WTC11 (cell line): ENCODE measurements around the gene BCAS1. TPM values are rescaled to one million over a fixed set of nuclear protein-coding genes. Genes with fewer than 3 reads are reported as not detected.

Experiments used
- ATAC-seq: fragments of 200-7000 bp; cut with Tn5 transposase; 2 replicates; pipeline ENCODE4 v1.10.0; 2021; ENCODE audit warnings: mild to moderate bottlenecking, moderate library complexity
- CTCF ChIA-PET: fragments of 300-600 bp; sonication (Branson Sonifier 250); formaldehyde crosslinking; loops from one replicate; lab custom pipeline; 2021; ENCODE audit warnings: antibody characterized with exemption; lab: Charles Lee
- POLR2A ChIA-PET: fragments of 350-600 bp; sonication (Branson Sonifier 250); formaldehyde crosslinking; loops from one replicate; lab custom pipeline; 2021; ENCODE audit warnings: antibody characterized with exemption; lab: Charles Lee
- DNase-seq: peaks from one replicate; pipeline ENCODE4 v3.0.0; 2021; ENCODE audit warnings: low spot score
- H3K27ac Mint-ChIP-seq: 2 replicates; pipeline ENCODE4 v1.8.0; 2021; ENCODE audit warnings: mixed read lengths
- H3K27me3 Mint-ChIP-seq: 2 replicates; pipeline ENCODE4 v1.8.0; 2021; ENCODE audit warnings: low read depth, mild to moderate bottlenecking, moderate library complexity, mixed read lengths
- H3K36me3 Mint-ChIP-seq: 2 replicates; pipeline ENCODE4 v1.8.0; 2021; ENCODE audit warnings: mixed read lengths
- H3K4me1 Mint-ChIP-seq: 2 replicates; pipeline ENCODE4 v1.8.0; 2022; ENCODE audit warnings: mixed read lengths
- H3K4me3 Mint-ChIP-seq: 2 replicates; pipeline ENCODE4 v1.8.0; 2021; ENCODE audit warnings: mild to moderate bottlenecking, moderate library complexity, mixed read lengths
- H3K9me3 Mint-ChIP-seq: 2 replicates; pipeline ENCODE4 v1.8.0; 2021; ENCODE audit warnings: mixed read lengths
- ATF2 ChIP-seq: sonication (generic); formaldehyde crosslinking; IDR thresholded peaks from 2 replicates; pipeline ENCODE4 v1.8.1; 2022; ENCODE audit warnings: low read depth, missing genetic modification reagents, borderline replicate concordance
- CDX4 ChIP-seq: fragments of 250-450 bp; sonication (Bioruptor Pico); IDR thresholded peaks from 2 replicates; pipeline ENCODE4 v1.9.0; 2021; ENCODE audit warnings: moderate library complexity, mild to moderate bottlenecking, inconsistent platforms, borderline replicate concordance
- ELF4 ChIP-seq: sonication (generic); formaldehyde crosslinking; IDR thresholded peaks from 2 replicates; pipeline ENCODE4 v1.8.1; 2022; ENCODE audit warnings: low read depth, mild to moderate bottlenecking, moderate library complexity, missing genetic modification reagents
- ESRRA ChIP-seq: sonication (generic); formaldehyde crosslinking; IDR thresholded peaks from 2 replicates; pipeline ENCODE4 v1.8.1; 2022; ENCODE audit warnings: mild to moderate bottlenecking, missing genetic modification reagents, borderline replicate concordance
- GRHL2 ChIP-seq: fragments of 250-450 bp; sonication (Bioruptor Pico); IDR thresholded peaks from 2 replicates; pipeline ENCODE4 v1.8.0; 2022; ENCODE audit warnings: mild to moderate bottlenecking, moderate library complexity; ENCODE audit not compliant: insufficient replicate concordance, severe bottlenecking
- JAZF1 ChIP-seq: fragments of 250-450 bp; sonication (Bioruptor Pico); IDR thresholded peaks from 2 replicates; pipeline ENCODE4 v1.9.0; 2021; ENCODE audit warnings: moderate library complexity, mild to moderate bottlenecking, inconsistent platforms
- SMAD4 ChIP-seq: sonication (generic); formaldehyde crosslinking; IDR thresholded peaks from 2 replicates; pipeline ENCODE4 v1.8.0; 2022; ENCODE audit warnings: mild to moderate bottlenecking, missing genetic modification reagents
- SP1 ChIP-seq: sonication (generic); formaldehyde crosslinking; conservative IDR thresholded peaks from 2 replicates; pipeline ENCODE4 v1.8.1; 2022; ENCODE audit warnings: missing genetic modification reagents
- TP53 ChIP-seq: sonication (generic); formaldehyde crosslinking; IDR thresholded peaks from 2 replicates; pipeline ENCODE4 v1.8.1; 2023; ENCODE audit warnings: mild to moderate bottlenecking, missing genetic modification reagents
- ZBTB43 ChIP-seq: sonication (generic); formaldehyde crosslinking; IDR thresholded peaks from 2 replicates; pipeline ENCODE4 v1.8.1; 2023; ENCODE audit warnings: mild to moderate bottlenecking, missing genetic modification reagents
- ZNF121 ChIP-seq: sonication (generic); formaldehyde crosslinking; IDR thresholded peaks from 2 replicates; pipeline ENCODE4 v1.8.0; 2023; ENCODE audit warnings: missing genetic modification reagents
- ZNF263 ChIP-seq: sonication (generic); formaldehyde crosslinking; IDR thresholded peaks from 2 replicates; pipeline ENCODE4 v1.8.1; 2022; ENCODE audit warnings: low read depth, mild to moderate bottlenecking, moderate library complexity, missing genetic modification reagents
- ZNF416 ChIP-seq: fragments of 250-450 bp; sonication (Bioruptor Pico); IDR thresholded peaks from 2 replicates; pipeline ENCODE4 v1.9.0; 2021; ENCODE audit warnings: mild to moderate bottlenecking, inconsistent platforms
- ZNF425 ChIP-seq: fragments of 250-450 bp; sonication (Bioruptor Pico); conservative IDR thresholded peaks from 2 replicates; pipeline ENCODE4 v1.9.0; 2021; ENCODE audit warnings: mild to moderate bottlenecking
- ZNF512 ChIP-seq: sonication (generic); formaldehyde crosslinking; IDR thresholded peaks from 2 replicates; pipeline ENCODE4 v1.8.1; 2022; ENCODE audit warnings: missing genetic modification reagents, borderline replicate concordance
- ZNF671 ChIP-seq: fragments of 250-450 bp; sonication (Bioruptor Pico); IDR thresholded peaks from 2 replicates; pipeline ENCODE4 v1.8.0; 2021; ENCODE audit warnings: mild to moderate bottlenecking
- total RNA-seq: library from RNA; stranded (reverse); gene quantifications from 3 replicates; pipeline ENCODE4 v1.2.3, GENCODE V29; 2021

BCAS1 gene
- total RNA-seq, 1 experiment from 2014 or later: 0.11 TPM

GRCh38 chr20:54082100-54082499 lies 11.7 kb upstream of the BCAS1 start:
- POLR2A ChIA-PET: no interaction called here
- H3K27ac Mint-ChIP-seq: no peak overlapping the region
- no peaks in the 10 kb centered on the region for H3K36me3 Mint-ChIP-seq
- no peaks in the 10 kb centered on the region for H3K9me3 Mint-ChIP-seq
- no peaks in the 10 kb centered on the region for H3K4me1 Mint-ChIP-seq
- ATAC-seq (no peak), DNase-seq (no peak)
- TF ChIP-seq SMAD4 (CRISPR knock-in tag) (no peak), ZNF416 (CRISPR knock-in tag) (no peak), ZNF671 (no peak), ZNF263 (CRISPR knock-in tag) (no peak), ELF4 (CRISPR knock-in tag) (no peak), TP53 (CRISPR knock-in tag) (no peak), CDX4 (CRISPR knock-in tag) (no peak), ZBTB43 (CRISPR knock-in tag) (no peak), JAZF1 (CRISPR knock-in tag) (no peak), GRHL2 (CRISPR knock-in tag) (no peak), ESRRA (CRISPR knock-in tag) (no peak)
- no peaks in the 10 kb centered on the region for H3K27me3 Mint-ChIP-seq
- no peak overlapping the region for H3K4me3 Mint-ChIP-seq
- CTCF ChIA-PET: interaction anchor here (0.8 kb wide), 1 partner anchor 167 kb away, joined by 4 read pairs; no protein-coding TSS in a partner anchor

- no peak for DNase-seq
- Mint-ChIP-seq H3K4me3 (no peak overlapping the region), H3K9me3 (no peaks in the 10 kb centered on the region), H3K27ac (no peak overlapping the region), H3K27me3 (no peaks in the 10 kb centered on the region), H3K36me3 (no peaks in the 10 kb centered on the region), H3K4me1 (no peaks in the 10 kb centered on the region)
- POLR2A ChIA-PET: no interaction called here
- ATAC-seq: no peak
- CTCF ChIA-PET: interaction anchor here (0.5 kb wide), 1 partner anchor 465 kb away, joined by 3 read pairs; no protein-coding TSS in a partner anchor
- no peak for TF ChIP-seq ZNF512 (CRISPR knock-in tag)
- no peak for TF ChIP-seq ATF2
- TF ChIP-seq ZNF425: no peak
- TF ChIP-seq SP1 (CRISPR knock-in tag): no peak
- no peak for TF ChIP-seq ZNF121 (CRISPR knock-in tag)
- TF ChIP-seq ZNF263 (CRISPR knock-in tag): no peak
Measured at GRCh38 chr20:54079652-54080051, 9.3 kb upstream of the BCAS1 start.
